Measurements from ENCODE around the gene CD27. TPM values are rescaled to one million over a fixed set of nuclear protein-coding genes. Genes with fewer than 3 reads are reported as not detected.
A peak's percentile ranks its signal among the peaks of the same experiment; 100 is the strongest.
"Not testable (repeated sequence)": the region's sequence is repeated elsewhere in the genome, so short reads cannot be mapped to it uniquely, and the experiment has no call there.

CD27 gene
- total and polyA plus RNA-seq, 8 donors: 1.2 to 3.2 (median 2.2) TPM

DNA sequence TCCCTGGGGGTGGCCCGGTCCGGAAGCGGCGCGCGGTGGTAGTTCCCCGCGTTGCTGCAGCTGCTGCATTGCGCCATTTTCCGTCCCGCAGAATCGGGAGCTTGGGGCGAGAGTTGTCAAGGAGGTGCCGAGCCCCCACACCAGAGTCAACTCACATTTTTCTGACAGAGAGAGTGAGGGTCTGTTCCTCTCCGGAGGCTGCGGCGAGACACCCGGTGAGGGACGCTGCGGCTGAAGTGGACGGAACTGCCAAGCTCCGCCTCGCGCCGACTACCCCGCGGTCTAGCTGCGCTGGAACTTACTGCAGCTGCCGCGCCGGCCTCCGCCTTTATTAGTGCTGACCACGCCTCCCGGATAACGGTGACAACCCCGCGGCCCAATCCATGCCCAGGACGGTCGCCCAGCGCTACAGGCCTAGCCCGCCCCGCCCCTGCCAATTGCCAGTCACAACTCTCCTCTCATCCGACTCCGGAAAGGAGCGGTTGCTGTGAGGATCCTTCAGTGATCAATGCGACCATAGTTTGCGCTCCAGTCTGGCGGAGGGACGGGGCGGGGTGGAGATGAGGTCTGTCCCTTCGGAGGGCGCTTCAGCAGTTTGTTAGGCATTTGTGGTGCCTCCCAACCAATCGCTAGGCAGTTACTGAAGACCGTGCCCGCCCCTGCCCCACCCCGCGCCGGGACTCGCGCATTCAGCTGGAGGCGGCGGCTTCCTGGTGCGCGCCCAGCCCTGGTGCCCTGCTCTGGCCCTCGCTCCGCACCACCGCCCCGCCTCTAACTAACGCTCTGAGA is 25.8 kb downstream of the CD27 start, which contains the start of gene VAMP1:
VAMP1 (minus strand) TSS at position 303 of the 789 bp plus-strand sequence; CDS start at position 157, 146 bp downstream.
- intact Hi-C loops (cut with DNase I): no loop called here
- peak within 1 kb of the TSS; percentile 56 to 73 for H3K4me3 ChIP-seq
- DNase-seq (peak; percentile 97 to 99 (median 98)), ATAC-seq (peak; percentile 98)
- peaks cover 0 to 13% of the 10 kb centered on the region in 2 donors for H3K36me3 ChIP-seq
- no peaks in the 10 kb centered on the region for H3K27me3 ChIP-seq
- H3K27ac ChIP-seq: peak within 1 kb of the TSS; percentile 86 to 97
- peaks cover 8 to 51% of the 10 kb centered on the region in 2 donors for H3K4me1 ChIP-seq
- no peaks in the 10 kb centered on the region for H3K9me3 ChIP-seq
- no peak for TF ChIP-seq CTCF (IDR thresholded peaks at IDR 0.05)

DNA sequence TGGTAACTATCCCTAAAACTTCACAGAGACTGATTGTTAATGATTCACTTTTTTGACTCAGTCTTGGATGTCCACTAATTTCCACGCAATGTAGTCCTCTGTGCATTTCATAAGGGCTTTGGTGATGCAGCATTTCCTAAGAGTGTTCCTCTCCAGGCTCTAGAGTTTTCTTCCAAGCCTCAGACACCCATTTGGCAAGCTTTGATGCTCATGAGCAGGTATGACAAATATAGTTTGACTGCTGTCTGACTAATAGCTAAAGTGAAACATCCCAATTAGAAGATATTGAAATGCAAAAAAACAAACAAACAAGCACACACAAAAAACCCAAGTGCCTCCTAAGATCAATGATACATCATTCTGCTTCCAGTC is 27.2 kb downstream of the CD27 start:
- Histone ChIP-seq H3K27me3 (no peaks in the 10 kb centered on the region), H3K36me3 (peaks cover 0 to 6% of the 10 kb centered on the region in 2 donors), H3K4me1 (peaks cover 8 to 37% of the 10 kb centered on the region in 2 donors), H3K27ac (no peak overlapping the region), H3K9me3 (no peaks in the 10 kb centered on the region), H3K4me3 (no peak overlapping the region)
- no peak for TF ChIP-seq CTCF (IDR thresholded peaks at IDR 0.05)
- no peak for DNase-seq
- intact Hi-C loops (cut with DNase I): no loop called here
- no peak for ATAC-seq

DNA sequence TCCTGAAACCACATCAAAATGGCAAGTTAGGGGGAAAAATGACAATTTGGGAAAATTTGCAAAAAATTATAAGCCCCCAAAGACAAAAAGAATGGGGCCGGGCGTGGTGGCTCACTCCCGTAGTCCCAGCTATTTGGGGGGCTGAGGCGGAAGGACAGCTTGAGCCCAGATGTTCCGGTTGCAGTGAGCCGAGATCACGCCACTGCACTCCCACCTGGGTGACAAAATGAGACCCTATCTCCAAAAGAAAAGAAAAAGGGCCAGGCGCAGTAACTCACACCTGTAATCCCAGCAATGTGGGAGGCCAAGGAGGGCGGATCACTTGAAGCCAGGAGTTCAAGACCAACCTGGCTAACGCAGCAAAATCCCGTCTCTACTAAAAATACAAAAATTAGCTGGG is 27.7 kb downstream of the CD27 start:
- H3K4me1 ChIP-seq: peaks cover 8 to 35% of the 10 kb centered on the region in 2 donors
- H3K9me3 ChIP-seq: no peaks in the 10 kb centered on the region
- no peak overlapping the region for H3K4me3 ChIP-seq
- TF ChIP-seq CTCF (IDR thresholded peaks at IDR 0.05): no peak
- ATAC-seq: no peak
- intact Hi-C loops (cut with DNase I): no loop called here
- no peak overlapping the region for H3K27ac ChIP-seq
- no peaks in the 10 kb centered on the region for H3K27me3 ChIP-seq
- peaks cover 0 to 6% of the 10 kb centered on the region in 2 donors for H3K36me3 ChIP-seq
- no peak for DNase-seq

- H3K36me3 ChIP-seq; intact Hi-C loops (cut with DNase I); ATAC-seq; H3K27ac ChIP-seq; DNase-seq; H3K4me3 ChIP-seq; H3K27me3 ChIP-seq; H3K9me3 ChIP-seq: not testable (repeated sequence)
- peaks cover 0 to 12% of the 10 kb centered on the region in 2 donors for H3K4me1 ChIP-seq
Measured at GRCh38 chr12:6475233-6475975, 30.6 kb downstream of the CD27 start.

DNA sequence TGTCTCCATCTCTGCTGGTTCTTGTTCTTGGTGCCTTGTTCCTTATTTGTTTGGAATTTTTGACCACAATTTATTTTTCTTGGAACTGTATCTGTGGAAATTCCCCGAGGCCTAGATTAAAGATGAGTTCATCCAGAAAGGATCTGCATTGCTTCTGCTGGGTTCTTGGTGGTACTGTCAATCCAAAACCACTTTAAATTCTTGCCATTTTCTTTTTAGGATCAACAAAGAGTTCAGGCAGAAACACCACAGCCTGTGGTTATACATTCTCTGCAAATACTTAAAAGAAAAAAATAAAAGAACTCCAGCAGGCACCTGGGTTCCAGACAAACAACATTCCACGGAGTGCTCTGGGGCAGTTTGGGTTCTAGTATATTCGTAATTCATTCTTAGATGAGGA is 31.7 kb downstream of the CD27 start:
- intact Hi-C loops (cut with DNase I): no loop called here
- no peak for TF ChIP-seq CTCF (IDR thresholded peaks at IDR 0.05)
- Histone ChIP-seq H3K9me3 (no peaks in the 10 kb centered on the region), H3K36me3 (no peaks in the 10 kb centered on the region), H3K4me3 (no peak overlapping the region), H3K27ac (no peak overlapping the region), H3K4me1 (peaks cover 0 to 6% of the 10 kb centered on the region in 2 donors), H3K27me3 (no peaks in the 10 kb centered on the region)
- ATAC-seq: no peak
- DNase-seq: peak in 1 of 4 donors; percentile 6

DNA sequence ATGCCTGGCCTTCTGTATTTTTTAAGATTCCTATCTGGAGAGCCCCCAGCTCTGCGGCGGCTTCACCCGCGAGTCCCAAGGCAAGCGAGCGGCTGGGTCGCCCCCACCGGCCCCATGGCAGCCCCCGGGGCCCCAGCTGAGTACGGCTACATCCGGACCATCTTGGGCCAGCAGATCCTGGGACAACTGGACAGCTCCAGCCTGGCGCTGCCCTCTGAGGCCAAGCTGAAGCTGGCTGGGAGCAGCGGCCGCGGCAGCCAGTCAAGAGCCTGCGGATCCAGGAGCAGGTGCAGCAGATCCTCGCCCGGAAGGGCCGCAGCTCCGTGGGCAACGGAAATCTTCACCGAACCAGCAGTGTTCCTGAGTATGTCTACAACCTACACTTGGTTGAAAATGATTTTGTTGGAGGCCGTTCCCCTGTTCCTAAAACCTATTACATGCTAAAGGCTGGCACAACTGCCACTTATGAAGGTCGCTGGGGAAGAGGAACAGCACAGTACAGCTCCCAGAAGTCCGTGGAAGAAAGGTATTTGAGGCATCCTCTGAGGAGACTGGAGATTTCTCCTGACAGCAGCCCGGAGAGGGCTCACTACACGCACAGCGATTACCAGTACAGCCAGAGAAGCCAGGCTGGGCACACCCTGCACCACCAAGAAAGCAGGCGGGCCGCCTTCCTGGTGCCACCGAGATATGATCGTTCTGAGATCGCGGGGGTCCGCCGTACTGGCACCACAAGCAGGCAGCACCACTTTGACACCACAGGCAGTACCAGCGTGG is 33.0 kb downstream of the CD27 start:
- H3K36me3 ChIP-seq; H3K4me1 ChIP-seq; intact Hi-C loops (cut with DNase I); H3K27ac ChIP-seq; H3K9me3 ChIP-seq; H3K4me3 ChIP-seq; DNase-seq; ATAC-seq; H3K27me3 ChIP-seq: not testable (repeated sequence)

Measured in left lung (tissue), 10 donors.